Left cardiac atrium (tissue), 4 donors: ENCODE results near the gene ENDOD1. TPM values are rescaled to one million over a fixed set of nuclear protein-coding genes. Genes with fewer than 3 reads are reported as not detected.
"Not testable (repeated sequence)": the region's sequence is repeated elsewhere in the genome, so short reads cannot be mapped to it uniquely, and the experiment has no call there.

Source experiments
- ATAC-seq, 2 donors: fragments of 200-7000 bp; cut with Tn5 transposase; one replicate each; pipeline ENCODE4 v1.9.1; 2020; ENCODE audit warnings: mild to moderate bottlenecking in 2 of 2, moderate library complexity in 2 of 2
- DNase-seq: peaks from one replicate; pipeline ENCODE4 v3.0.0-alpha.2; 2020
- intact Hi-C, 2 donors: fragments of 100-400 bp; cut with DNase I; formaldehyde crosslinking; loops; one replicate each; pipeline versions ENCODE4 v1.14.1 to v1.15.1; 2022 to 2023
- total RNA-seq, 2 donors: library from RNA; stranded (reverse); fragmentation: NEBNext Ultra II Directional; extraction: Animal tissue kit (Norgen Biotek cat#: 25700); gene quantifications; one replicate each; pipeline ENCODE4 v1.2.1, GENCODE V29; 2021
- donor health status: DM: no; HTN: yes; CAD: no.
- donor health status: DM: no; HTN: yes; CAD: no; lungs with severe emphysema.
- donor health status: DM: yes; HTN: yes; CAD: no.
- donor health status: Dilated cardiomyopathy.

Gene ENDOD1
- total RNA-seq, 2 donors from 2014 or later: 13.4 to 19.8 TPM

DNA sequence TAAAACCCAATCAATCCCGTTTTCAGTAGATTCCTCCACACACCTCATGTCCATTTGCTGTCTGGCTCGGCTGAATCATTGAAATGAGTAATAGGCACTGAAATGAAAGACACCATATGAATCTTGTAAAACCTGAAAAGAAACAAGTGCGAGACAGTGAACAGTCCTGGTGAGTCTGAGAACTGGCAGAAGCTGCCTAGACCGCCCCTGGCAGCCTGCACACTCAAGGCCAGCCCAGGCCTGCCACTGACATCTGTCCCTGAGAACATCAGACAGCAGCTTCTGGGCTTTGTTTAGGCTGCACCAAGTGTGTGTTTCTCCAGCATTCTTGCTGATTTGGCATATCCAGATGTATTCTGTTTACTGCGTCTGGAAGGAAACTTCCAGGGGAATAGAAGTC, 44.8 kb downstream of the ENDOD1 start:
- intact Hi-C loops: no loop called here
- peak in 1 of 2 donors; percentile 95 for ATAC-seq
- no peak for DNase-seq

- ATAC-seq (peak in 1 of 2 donors; percentile 50), DNase-seq (no peak)
These were observed 45.5 kb downstream of the ENDOD1 start for GRCh38 chr11:95135155-95135554.

DNA sequence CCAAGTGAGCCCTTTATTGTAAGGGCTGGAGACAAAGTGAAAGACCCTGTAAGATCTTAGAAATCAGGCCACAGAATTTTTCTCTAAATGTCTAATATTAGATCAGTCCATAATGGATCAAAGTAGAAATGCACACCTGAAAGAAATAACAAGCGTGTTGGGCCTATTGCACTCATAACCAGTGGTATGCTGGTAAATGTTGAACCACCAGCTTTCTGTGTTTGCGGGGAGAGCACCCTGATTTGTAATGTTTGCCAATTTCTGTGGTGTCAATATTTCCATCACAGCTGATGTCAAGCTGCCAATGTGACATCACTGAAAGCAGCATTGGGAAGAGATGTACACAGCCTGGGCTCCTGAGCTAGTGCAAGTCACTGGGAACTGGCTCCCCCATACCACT, 46.2 kb downstream of the ENDOD1 start:
- no peak for DNase-seq
- intact Hi-C loops: no loop called here

More at GRCh38 chr11:95135155-95135554, 45.5 kb downstream of the ENDOD1 start:
- intact Hi-C loops: no loop called here

DNA sequence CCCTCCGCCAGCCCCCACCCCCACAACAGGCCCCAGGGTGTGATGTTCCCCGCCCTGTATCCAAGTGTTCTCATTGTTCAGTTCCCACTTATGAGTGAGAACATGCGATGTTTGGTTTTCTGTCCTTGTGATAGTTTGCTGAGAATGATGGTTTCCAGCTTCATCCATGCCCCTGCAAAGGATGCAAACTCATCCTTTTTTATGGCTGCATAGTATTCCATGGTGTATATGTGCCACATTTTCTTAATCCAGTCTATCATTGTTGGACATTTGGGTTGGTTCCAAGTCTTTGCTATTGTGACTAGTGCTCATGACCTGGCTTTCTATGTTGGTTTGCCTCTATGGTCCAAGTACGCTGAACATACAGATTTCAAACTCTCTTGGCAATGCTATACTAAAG, 47.1 kb downstream of the ENDOD1 start:
- DNase-seq, intact Hi-C loops, ATAC-seq: not testable (repeated sequence)

More for the DNA sequence above, 46.2 kb downstream of the ENDOD1 start:
- no peak for ATAC-seq

DNA sequence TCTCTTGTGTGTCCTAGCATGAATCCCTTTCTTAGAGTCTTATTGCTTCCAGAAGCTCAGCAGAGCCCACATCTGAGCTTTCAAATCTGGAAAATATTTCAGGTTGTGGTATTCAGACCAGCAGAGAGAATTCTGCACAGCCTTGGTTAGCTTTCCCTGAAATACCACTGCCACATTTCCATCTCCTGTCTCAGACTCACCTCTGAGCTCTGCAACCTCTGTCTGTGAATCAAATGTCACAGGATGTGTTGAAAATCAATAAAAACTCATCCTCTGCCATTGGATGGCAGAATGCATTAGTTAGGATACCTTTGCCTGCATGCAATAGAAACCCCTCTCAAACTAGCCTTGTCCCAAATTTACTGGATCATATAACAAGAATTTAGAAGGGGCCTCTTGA, 47.7 kb downstream of the ENDOD1 start:
- intact Hi-C loops: no loop called here
- DNase-seq (no peak), ATAC-seq (no peak)

DNA sequence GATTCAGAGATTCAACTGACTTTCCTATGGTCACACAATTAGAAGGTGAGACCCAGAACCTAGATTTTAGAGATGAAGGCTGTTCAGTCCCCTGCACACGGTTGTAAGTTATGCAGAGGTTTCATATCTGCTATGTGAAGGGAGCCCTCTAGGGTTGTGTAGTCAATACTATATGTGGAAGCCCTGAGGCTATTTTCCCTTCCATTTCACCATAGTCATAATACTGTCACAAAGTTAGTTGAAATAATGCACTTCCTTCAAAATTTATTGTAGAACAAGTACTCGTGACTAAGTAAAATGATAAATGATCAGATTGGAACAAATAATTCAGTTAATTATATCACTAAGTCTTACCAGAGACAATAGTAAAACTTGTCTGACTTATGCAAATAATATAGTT, 48.8 kb downstream of the ENDOD1 start:
- ATAC-seq (peak in 1 of 2 donors; percentile 50), DNase-seq (no peak)
- intact Hi-C loops: no loop called here

- DNase-seq (no peak), ATAC-seq (peak in 1 of 2 donors; percentile 81)
- intact Hi-C loops: loop anchor here in 1 of 2 donors (10.0 kb wide), 1 partner anchor 46 kb away; no protein-coding TSS in a partner anchor
These were observed 50.9 kb downstream of the ENDOD1 start for GRCh38 chr11:95140397-95141033.

DNA sequence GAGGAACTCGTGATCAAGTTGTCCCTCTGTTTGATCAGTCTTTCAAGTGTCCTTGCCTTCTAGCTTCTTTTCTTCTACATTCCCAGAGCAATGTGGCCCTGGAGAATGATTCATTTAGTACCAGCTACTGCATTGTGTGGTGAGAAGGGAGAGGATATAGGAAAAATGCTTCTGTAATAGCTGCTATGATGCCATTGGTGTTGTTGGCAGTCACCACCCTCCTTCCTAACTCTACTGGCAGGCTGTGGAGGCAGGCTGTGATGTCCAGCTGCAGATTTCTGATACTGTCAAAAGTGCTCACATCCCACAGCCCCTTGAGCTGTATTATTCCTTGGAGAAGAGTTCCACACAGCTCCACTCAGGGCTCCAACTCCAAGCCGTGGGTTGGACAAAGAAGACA, 52.8 kb downstream of the ENDOD1 start:
- no peak for ATAC-seq
- intact Hi-C loops: loop anchor here in 1 of 2 donors (10.0 kb wide), 1 partner anchor 48 kb away; no protein-coding TSS in a partner anchor
- DNase-seq: no peak

- intact Hi-C loops: loop anchor here in 1 of 2 donors (10.0 kb wide), 1 partner anchor 48 kb away; no protein-coding TSS in a partner anchor
- no peak for ATAC-seq
- no peak for DNase-seq
These were observed 53.5 kb downstream of the ENDOD1 start for GRCh38 chr11:95143106-95143681.

DNA sequence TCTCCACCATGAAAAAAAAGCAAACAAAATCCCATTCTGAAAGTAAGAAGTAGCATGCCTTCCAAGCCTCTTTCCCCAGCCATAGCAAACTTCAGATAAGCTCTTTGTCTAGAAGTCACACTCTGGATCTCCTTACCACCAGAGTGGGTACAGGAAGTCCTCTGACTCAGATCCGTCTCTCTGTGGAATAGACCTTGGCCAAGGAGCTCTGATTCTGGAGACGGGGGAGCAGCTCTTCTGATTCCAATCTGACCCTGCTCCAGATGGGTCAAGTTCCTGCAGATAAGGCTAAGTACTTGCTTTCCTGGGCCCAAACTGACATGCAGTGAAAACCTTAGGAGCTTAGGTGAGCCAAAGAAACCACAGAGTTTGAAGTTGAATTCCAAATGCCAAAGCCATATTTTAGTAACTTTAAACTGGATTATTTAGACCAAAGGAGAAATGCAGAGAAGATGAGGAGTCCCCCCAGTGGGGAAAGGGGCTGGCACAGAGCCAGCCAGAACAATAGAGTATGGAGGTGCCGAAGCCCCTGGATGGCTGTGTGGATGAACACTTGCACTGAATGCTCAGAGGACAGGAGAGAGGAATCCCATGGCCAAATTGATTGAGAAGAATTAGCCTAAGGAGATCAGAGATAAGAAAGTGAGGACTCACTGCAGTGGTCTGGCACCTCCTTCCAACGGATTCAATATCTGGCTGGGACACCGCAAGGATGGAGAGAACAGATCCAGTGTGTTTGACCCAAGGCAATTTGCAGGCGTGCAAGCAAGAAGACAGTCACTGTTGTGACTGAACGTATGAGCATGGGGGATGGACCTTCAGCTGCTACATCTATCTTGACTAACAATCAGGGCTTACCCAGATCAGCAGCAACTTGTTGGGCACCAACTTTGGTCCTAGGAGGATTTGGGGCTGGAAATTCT, 54.9 kb downstream of the ENDOD1 start:
- no peak for DNase-seq
- no peak for ATAC-seq
- intact Hi-C loops: loop anchor here in 1 of 2 donors (10.0 kb wide), 1 partner anchor 50 kb away; no protein-coding TSS in a partner anchor

DNA sequence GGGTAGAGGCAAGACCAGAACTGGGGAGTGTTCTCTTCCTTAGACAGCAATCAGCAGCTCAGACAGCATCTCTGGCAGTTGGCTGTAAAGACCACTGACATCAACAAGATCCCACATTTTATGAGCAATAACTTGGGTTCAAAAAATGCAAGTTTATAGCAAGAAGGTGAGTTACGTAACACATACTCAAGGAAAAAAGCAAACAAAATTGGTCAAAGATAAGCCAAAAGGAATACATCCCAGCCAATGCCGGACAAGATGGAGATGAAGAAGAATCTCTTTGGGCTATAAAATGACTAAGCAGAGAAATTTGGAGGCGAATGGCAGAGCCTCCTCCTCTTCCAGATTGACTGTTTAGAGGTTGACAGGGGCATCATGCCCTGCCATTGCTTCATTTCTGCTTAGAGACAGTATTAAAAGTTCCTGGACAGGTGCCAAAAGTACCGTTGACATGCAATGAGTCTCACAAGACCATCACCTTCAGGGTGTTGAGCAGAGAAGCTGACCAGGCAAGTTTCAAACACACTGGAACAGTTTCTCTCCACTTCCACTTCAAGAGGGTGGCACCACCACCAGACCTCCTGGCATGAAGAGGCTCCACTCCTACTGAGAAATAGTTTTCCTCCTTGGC, 55.9 kb downstream of the ENDOD1 start:
- no peak for DNase-seq
- intact Hi-C loops: loop anchor here in 1 of 2 donors (10.0 kb wide), 1 partner anchor 51 kb away; no protein-coding TSS in a partner anchor
- no peak for ATAC-seq

GRCh38 chr11:95147364-95147905, 57.8 kb downstream of the ENDOD1 start:
- intact Hi-C loops: loop anchor here in 1 of 2 donors (10.0 kb wide), 1 partner anchor 53 kb away; no protein-coding TSS in a partner anchor
- ATAC-seq (peak in 1 of 2 donors; percentile 18), DNase-seq (peak; percentile 38)

- intact Hi-C loops: loop anchor here in 1 of 2 donors (10.0 kb wide), 1 partner anchor 54 kb away; no protein-coding TSS in a partner anchor
- DNase-seq (no peak), ATAC-seq (no peak)
These were observed 58.8 kb downstream of the ENDOD1 start for GRCh38 chr11:95148406-95148805.

- DNase-seq (no peak), ATAC-seq (no peak)
- intact Hi-C loops: loop anchor here in 1 of 2 donors (10.0 kb wide), 1 partner anchor 54 kb away; no protein-coding TSS in a partner anchor
These were observed 59.3 kb downstream of the ENDOD1 start for GRCh38 chr11:95148938-95149337.

- peak; percentile 4 to 31 for ATAC-seq
- DNase-seq: peak; percentile 74
- intact Hi-C loops: loop anchor here (2.0 to 10.0 kb wide), 3 partner anchors 55 to 557 kb away; no protein-coding TSS in a partner anchor
These were observed 60.2 kb downstream of the ENDOD1 start for GRCh38 chr11:95149651-95150364.

GRCh38 chr11:95150956-95151684, 61.5 kb downstream of the ENDOD1 start:
- intact Hi-C loops: loop anchor here (2.0 to 5.0 kb wide), 2 partner anchors 82 to 556 kb away; no protein-coding TSS in a partner anchor

More at GRCh38 chr11:95150956-95151684, 61.5 kb downstream of the ENDOD1 start:
- DNase-seq (peak; percentile 94), ATAC-seq (peak; percentile 90 to 91)
